Hematopoietic multipotent progenitor cell treated with erythropoietin and hydrocortisone succinate and interleukin-3 and kit ligand, for 8 days (in vitro differentiated cells): ENCODE results near the gene LYSMD3.
A peak's percentile ranks its signal among the peaks of the same experiment; 100 is the strongest.

Source experiments
- DNase-seq: peaks from one replicate; pipeline ENCODE4 v3.0.0-alpha.2; 2015

Gene LYSMD3

GRCh38 chr5:90479611-90480385 is 49.6 kb downstream of the LYSMD3 start:
- DNase-seq: no peak

- no peak for DNase-seq
These were observed 51.7 kb downstream of the LYSMD3 start for GRCh38 chr5:90477621-90478215.

GRCh38 chr5:90477073-90477472 is 52.3 kb downstream of the LYSMD3 start:
- no peak for DNase-seq

GRCh38 chr5:90476391-90476790 is 53.0 kb downstream of the LYSMD3 start:
- peak; percentile 59 for DNase-seq

DNA sequence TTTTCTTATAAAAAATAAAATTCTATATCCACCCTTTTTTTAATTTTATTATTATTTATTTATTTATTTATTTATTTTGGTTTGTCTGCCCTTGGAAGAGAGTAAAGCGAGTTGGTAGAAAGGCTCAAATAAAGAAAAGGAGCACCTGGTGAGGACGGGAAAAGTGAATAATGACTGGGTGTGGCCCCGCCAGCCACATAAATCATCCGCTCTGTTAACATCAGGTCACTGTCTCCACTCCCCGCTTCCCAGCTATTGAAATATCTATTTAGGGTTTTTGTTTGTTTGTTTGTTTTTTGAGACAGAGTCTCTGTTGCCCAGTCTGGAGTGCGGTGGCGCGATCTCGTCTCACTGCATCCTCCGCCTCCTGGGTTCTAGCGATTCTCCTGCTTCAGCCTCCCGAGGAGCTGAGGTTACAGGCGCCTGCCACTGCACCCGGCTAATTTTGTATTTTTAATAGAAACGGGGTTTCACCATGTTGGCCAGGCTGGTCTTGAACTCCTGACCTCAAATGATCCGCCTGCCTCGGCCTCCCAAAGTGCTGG is 53.9 kb downstream of the LYSMD3 start:
- no peak for DNase-seq

DNA sequence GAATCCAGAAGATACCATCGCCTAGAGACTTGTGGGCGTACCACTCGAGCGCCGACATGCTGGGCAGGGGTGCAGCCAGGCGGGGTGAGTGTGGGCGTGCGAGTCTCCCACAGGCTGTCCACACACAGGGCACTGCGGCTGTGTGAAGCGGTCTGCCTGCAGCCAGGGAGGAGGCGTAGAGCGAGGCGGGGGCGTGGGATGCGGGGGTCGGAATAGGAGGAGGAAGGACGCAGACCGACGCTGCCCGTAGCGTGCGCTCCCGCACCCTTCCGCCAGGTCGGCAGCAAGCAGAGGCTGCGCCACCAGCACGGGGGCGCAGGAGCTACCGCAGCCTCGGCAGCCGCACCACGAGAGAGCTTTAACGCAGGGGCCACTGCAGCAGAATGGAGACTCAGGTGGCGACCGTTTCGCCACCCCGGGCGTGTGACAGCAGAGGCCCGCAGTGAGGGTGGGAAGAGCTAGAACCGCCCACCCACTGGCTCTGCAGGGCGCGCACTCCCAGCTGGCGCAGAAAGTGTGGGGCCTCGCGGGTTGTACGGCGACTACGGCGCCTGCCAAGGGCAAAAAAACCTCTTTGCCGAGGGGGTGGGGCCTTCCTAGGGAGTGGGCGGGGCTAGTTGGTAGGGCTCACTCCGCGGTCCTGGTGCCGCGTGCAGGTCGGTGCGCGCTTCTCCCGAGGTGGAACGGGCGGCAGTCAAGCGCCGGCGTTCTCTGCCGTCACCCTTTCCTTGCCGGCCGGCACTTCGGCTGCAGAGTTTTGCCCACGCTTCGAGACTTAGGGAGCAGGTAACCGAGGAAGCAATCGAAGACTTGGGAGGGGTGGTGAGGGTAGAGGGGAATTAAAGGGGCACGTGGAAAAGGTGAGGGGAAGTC is 54.9 kb downstream of the LYSMD3 start, which contains the start of the genes MBLAC2 and POLR3G:
MBLAC2 (minus strand) TSS at position 537 of the 873 bp plus-strand sequence; CDS start at position 58, 479 bp downstream.
POLR3G (plus strand) TSS at position 630 of the 873 bp plus-strand sequence. CDS start 10,704 bp downstream, outside the sequence.
- peak; percentile 92 for DNase-seq

- peak; percentile 46 for DNase-seq
These were observed 55.8 kb downstream of the LYSMD3 start for GRCh38 chr5:90473396-90474234.

GRCh38 chr5:90472783-90473395 is 56.5 kb downstream of the LYSMD3 start:
- no peak for DNase-seq
